Activated CD4-positive, alpha-beta T cell treated with anti-CD3 and anti-CD28 coated beads, Interleukin-2, Interleukin-6, amounts not matched to agents 100 ng/mL and 50 ng/mL, durations not matched to agents 16 hours and 8 hours (primary cell): ENCODE data around the gene SNRNP35.
"Not testable (repeated sequence)": the region's sequence is repeated elsewhere in the genome, so short reads cannot be mapped to it uniquely, and the experiment has no call there.

Experiments
- DNase-seq: peaks from one replicate; pipeline ENCODE4 v3.0.0-alpha.2; 2020

The SNRNP35 gene

GRCh38 chr12:123491056-123491455, 33.1 kb downstream of the SNRNP35 start:
- no peak for DNase-seq

- DNase-seq, result no peak
Observed at GRCh38 chr12:123491481-123491880, 33.5 kb downstream of the SNRNP35 start.

GRCh38 chr12:123492339-123493039, 34.5 kb downstream of the SNRNP35 start:
- DNase-seq, result not testable (repeated sequence)

- no peak for DNase-seq
Observed at GRCh38 chr12:123494124-123494851, 36.3 kb downstream of the SNRNP35 start.

GRCh38 chr12:123497065-123497464, 39.1 kb downstream of the SNRNP35 start:
- no peak for DNase-seq

GRCh38 chr12:123498126-123498825, 40.3 kb downstream of the SNRNP35 start:
- no peak for DNase-seq

- DNase-seq, result no peak
Observed at GRCh38 chr12:123499332-123499731, 41.4 kb downstream of the SNRNP35 start.

- no peak for DNase-seq
Observed at GRCh38 chr12:123502163-123502704, 44.3 kb downstream of the SNRNP35 start.

GRCh38 chr12:123506059-123506842, 48.3 kb downstream of the SNRNP35 start:
- DNase-seq, result no peak

- DNase-seq, result no peak
Observed at GRCh38 chr12:123506843-123507236, 48.9 kb downstream of the SNRNP35 start.

GRCh38 chr12:123512838-123513665, 55.1 kb downstream of the SNRNP35 start:
- DNase-seq, result no peak

- DNase-seq, result no peak
Observed at GRCh38 chr12:123513805-123514204, 55.9 kb downstream of the SNRNP35 start.

GRCh38 chr12:123514582-123515221, 56.8 kb downstream of the SNRNP35 start:
- DNase-seq, result not testable (repeated sequence)

GRCh38 chr12:123516216-123516780, 58.4 kb downstream of the SNRNP35 start:
- DNase-seq, result no peak
